ENCODE measurements around the gene BIRC7.

Gene BIRC7

GRCh38 chr20:63226042-63226943, 9.4 kb upstream of the BIRC7 start:
- no peak for DNase-seq

GRCh38 chr20:63227260-63227659, 8.4 kb upstream of the BIRC7 start:
- DNase-seq, result no peak

- DNase-seq, result no peak
Measured at GRCh38 chr20:63228806-63229205, 6.9 kb upstream of the BIRC7 start.

- no peak for DNase-seq
Measured at GRCh38 chr20:63230800-63231268, 4.9 kb upstream of the BIRC7 start.

- no peak for DNase-seq
Measured at GRCh38 chr20:63232235-63233060, 3.3 kb upstream of the BIRC7 start.

GRCh38 chr20:63233061-63233344, 2.7 kb upstream of the BIRC7 start:
- no peak for DNase-seq

GRCh38 chr20:63233924-63234323, 1.8 kb upstream of the BIRC7 start:
- no peak for DNase-seq

GRCh38 chr20:63234693-63235398, 859 bp upstream of the BIRC7 start:
- DNase-seq, result no peak

GRCh38 chr20:63236116-63236837, 572 bp downstream of the BIRC7 start:
- no peak for DNase-seq

GRCh38 chr20:63238031-63238430, 2.3 kb downstream of the BIRC7 start:
- no peak for DNase-seq

GRCh38 chr20:63238514-63239125, 2.9 kb downstream of the BIRC7 start:
- DNase-seq, result no peak

- no peak for DNase-seq
Measured at GRCh38 chr20:63239431-63239830, 3.7 kb downstream of the BIRC7 start.

- DNase-seq, result no peak
Measured at GRCh38 chr20:63240004-63240403, 4.3 kb downstream of the BIRC7 start.

- no peak for DNase-seq
Measured at GRCh38 chr20:63241272-63241671, 5.6 kb downstream of the BIRC7 start.

- DNase-seq, result no peak
Measured at GRCh38 chr20:63242736-63243135, 7.0 kb downstream of the BIRC7 start.

- no peak for DNase-seq
Measured at GRCh38 chr20:63243604-63244247, 8.0 kb downstream of the BIRC7 start.

- no peak for DNase-seq
Measured at GRCh38 chr20:63244468-63244867, 8.8 kb downstream of the BIRC7 start.

- no peak for DNase-seq
Measured at GRCh38 chr20:63246490-63247288, 11.0 kb downstream of the BIRC7 start.

- DNase-seq, result no peak
Measured at GRCh38 chr20:63247671-63248228, 12.0 kb downstream of the BIRC7 start.

- DNase-seq, result no peak
Measured at GRCh38 chr20:63248835-63249591, 13.3 kb downstream of the BIRC7 start.

All from SIG-M5 (cell line).